GM10847 (cell line): ENCODE measurements around the gene ATG16L2.

ENCODE experiments used
- POLR2A ChIP-seq: IDR thresholded peaks from 2 replicates; pipeline ENCODE4 v1.6.1; 2011; ENCODE audit not compliant: insufficient read length; ENCODE audit errors: extremely low read depth

The ATG16L2 gene

GRCh38 chr11:72808331-72808798 lies 5.8 kb upstream of the ATG16L2 start:
- TF ChIP-seq POLR2A = no peak

DNA sequence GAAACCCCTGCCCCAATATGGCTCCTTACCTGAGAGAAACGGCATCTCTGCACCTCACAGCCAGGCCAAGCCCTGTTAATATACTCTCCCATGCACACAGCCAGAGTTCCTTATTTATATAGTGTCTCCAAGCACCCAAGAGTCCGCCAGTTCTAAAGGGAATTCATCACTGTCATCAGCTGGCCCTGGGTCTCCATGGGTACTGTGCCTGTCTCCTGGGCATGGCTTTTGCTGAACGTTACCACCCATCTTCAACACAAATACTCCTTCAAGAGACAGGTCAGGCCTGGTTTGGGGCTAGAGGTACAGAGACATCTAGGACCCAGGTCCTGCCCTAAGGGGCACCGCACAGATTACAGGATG lies 1.6 kb upstream of the ATG16L2 start:
- TF ChIP-seq POLR2A = no peak

DNA sequence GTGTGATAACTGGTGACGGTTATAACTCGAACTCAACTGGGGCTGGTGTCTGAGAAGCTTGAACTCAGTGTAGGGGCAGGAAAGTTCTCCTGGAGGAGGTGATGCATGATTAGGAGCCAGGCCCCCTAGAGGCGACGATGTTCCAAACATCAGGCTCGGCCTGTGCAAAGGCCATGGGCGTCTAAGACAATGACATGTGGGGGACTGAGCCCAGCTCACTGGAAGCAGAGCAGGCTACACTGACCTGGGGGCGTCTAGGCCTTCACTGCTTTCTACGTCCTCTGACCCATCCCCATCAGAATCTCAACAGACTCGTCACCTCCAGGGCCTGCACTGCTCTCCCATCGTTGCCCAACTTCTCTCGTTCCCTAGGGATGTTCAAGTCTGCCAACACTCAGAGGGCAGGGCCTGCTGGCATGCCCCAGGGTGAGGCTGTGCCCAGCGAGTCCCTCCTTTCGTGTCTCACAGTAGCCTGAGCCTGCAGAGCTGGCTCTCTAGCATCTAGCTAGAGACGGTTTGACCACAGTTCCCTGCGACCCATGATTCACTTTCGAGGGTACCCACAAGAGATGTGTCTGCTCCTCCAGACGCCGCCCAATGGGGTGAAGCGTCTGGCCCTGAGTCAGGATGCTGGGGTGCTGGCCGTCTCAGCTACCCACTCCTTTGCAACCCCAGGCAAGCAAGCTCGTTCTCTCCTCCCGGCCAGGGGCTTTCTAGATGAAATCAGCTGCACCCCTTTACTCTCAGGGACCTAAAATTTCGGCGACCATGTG lies 1.1 kb upstream of the ATG16L2 start:
- TF ChIP-seq POLR2A = no peak

DNA sequence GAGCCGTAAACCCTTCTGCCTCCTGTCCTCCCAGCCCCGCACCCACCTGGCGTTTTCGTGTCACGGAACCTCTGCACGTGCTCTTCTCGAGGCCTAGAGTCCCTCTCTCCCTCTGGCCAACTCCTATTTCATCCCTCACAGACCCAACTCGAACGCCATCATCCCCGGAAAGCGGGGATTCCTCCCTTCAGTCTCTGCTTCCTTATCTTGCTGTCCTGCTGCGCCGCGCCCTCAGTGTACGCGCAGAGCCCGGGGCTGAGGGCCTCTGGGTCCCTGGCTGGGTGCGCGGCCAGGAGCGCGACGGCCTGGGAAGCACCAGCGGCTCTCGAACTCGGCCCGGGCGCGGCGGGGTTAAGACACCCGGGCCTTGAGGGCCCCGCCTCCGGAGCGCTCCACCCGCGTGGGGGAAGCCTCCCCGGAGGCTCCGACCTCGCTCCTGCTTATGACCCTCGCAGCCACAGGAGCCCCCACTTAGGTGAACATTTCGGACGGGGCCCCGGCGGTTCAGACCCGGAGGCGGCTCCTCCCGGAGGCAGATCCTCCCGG lies 398 bp upstream of the ATG16L2 start:
- peak; percentile 98 for TF ChIP-seq POLR2A

- no peak for TF ChIP-seq POLR2A
Measured at GRCh38 chr11:72815110-72815618, 953 bp downstream of the ATG16L2 start.

- no peak for TF ChIP-seq POLR2A
Measured at GRCh38 chr11:72816404-72816990, 2.3 kb downstream of the ATG16L2 start.

GRCh38 chr11:72817966-72818365 lies 3.8 kb downstream of the ATG16L2 start:
- TF ChIP-seq POLR2A = no peak

DNA sequence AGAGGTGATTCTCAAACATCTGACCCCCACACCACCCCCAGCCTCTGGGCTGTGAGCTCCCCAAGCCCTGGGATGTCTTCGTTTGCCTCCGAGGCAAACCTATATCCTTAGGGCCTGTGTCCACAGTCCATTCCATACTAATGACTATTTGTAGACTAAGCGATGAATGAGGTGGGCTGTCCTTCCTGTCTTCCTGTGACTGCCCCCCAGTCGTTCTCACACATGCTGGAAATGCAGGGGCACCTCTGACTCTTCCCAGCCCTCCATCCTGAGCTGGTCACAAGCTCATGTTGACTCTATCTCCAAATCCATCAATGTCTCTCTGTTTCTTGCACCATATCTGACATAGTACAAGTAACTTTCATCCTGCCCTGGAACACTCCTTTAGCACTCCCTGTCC lies 4.8 kb downstream of the ATG16L2 start:
- TF ChIP-seq POLR2A = no peak

DNA sequence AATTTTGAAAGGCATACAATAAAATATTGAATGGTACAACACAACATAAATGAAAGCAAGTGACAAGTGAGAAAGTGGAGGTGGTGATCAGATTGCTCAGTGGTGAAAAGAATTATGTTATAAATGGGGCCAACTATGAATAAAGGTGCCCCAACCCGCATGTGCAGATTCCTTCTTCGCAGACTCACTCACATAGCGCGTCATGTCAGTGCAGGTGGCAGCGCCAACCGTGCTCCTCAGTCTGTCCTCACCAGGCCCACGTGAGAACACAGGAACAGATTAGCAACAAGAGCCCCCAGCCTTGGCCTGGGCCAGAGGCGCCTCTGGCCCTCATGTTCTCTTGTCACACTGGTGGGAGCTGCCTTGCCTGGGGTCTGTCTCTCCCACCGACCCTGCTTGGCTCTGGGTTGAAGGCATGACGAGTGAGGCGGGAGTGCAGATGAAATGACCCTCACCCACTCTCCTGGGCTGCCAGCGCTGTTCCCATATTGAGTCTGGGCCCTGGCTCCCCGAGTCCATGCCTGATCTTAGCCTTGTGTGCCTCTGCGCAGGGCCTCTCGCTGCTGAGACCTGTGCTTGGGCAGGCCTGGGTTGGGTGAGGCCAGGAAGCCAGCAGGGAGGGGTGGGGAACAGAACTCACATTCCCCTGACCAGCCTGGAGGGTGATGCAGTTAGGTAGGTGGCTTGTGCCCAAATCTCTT lies 6.4 kb downstream of the ATG16L2 start:
- no peak for TF ChIP-seq POLR2A

- TF ChIP-seq POLR2A = no peak
Measured at GRCh38 chr11:72821221-72821919, 7.2 kb downstream of the ATG16L2 start.

DNA sequence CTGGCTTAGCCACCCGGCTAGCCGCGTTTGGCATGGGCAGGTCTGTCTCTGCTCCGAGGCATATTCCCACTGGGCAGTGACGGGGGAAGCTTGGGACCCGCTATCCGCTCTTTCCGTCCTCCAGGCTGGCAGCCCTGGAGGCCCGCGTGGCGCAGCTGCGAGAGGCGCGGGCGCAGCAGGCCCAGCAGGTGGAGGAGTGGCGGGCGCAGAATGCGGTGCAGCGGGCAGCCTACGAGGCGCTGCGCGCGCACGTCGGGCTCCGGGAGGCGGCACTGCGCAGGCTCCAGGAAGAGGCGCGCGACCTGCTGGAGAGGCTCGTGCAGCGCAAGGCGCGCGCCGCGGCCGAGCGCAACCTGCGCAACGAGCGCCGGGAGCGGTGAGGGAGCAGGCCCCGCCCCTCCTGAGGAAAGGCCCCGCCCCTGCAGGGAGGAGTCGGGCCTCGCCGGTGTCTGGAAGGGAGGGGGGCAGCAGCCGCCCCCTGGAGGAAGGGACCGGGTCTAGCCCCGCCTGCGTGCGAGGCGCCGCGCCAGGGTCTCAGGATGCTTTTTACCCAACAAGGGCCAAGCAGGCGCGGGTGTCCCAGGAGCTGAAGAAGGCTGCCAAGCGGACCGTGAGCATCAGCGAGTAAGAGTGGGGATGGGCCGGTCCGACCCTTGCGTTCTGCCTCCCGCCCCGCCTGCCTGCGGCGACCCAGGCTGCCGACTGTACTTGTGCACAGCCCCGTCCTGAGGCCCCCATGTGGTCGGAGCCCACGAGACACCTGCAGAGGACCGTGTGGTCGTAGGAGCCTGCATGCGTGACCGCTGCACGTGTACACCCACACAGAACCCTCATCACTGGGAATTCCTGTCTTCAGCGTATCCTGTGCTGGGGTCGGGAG lies 7.9 kb downstream of the ATG16L2 start:
- no peak for TF ChIP-seq POLR2A

DNA sequence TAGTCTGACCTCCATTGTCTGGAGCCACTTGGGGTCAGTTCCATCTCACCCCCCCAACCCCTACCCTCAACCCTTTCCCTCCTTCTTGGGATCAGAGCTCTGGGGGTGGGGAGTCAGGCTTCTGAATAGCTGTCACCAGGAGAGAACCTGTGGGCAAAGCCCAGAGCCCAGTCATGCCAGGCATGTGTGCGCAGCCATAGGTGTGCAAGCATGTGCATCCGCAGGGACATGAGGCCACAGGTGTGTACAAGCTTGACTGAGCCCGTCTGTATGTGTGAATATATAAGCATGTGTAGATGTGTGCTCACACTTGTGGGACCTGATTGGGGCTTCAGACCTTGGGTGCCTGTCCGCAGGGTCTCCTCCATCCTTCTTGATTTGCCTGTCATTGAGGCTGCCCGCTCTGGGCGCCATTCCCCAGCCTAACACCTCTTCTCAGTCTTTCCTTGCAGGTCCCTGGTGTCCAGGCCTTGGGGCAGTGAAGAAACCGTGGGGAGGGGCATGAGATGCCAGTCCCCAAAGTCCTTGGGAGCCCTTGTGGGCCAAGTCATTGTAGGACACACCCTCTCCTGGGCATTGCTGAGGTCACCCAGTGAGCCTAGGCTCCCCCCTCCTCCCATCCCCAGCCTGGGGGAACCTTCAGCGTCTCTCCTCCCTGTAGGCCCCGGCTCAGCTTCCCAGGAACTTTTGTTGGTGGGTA lies 9.0 kb downstream of the ATG16L2 start:
- TF ChIP-seq POLR2A = peak; percentile 16

- no peak for TF ChIP-seq POLR2A
Measured at GRCh38 chr11:72824020-72824419, 9.8 kb downstream of the ATG16L2 start.
